Tibial nerve (tissue), 4 donors: ENCODE measurements around the gene IRF5. TPM values are rescaled to one million over a fixed set of nuclear protein-coding genes. Genes with fewer than 3 reads are reported as not detected.

Source experiments
- DNase-seq, 2 donors: peaks; one replicate each; pipeline ENCODE4 v3.0.0-alpha.2; 2019; ENCODE audit warnings: low spot score in 2 of 2
- H3K27ac ChIP-seq, 4 donors: fragments of 200-600 bp; sonication (generic) in 3 of 4; one replicate each; pipeline ENCODE4 v1.5.1; 2017 to 2019; ENCODE audit warnings: mild to moderate bottlenecking in 1 of 4
- H3K27me3 ChIP-seq, 2 donors: fragments of 200-600 bp; sonication (generic) in 1 of 2; one replicate each; pipeline versions ENCODE4 v1.5.1 to v1.6.0; 2017 to 2019
- H3K36me3 ChIP-seq, 3 donors: fragments of 200-600 bp; sonication (generic); one replicate each; pipeline ENCODE4 v1.5.1; 2018 to 2019
- H3K4me1 ChIP-seq, 4 donors: fragments of 200-600 bp; sonication (generic) in 3 of 4; one replicate each; pipeline ENCODE4 v1.5.1; 2017 to 2019
- H3K4me3 ChIP-seq, 4 donors: fragments of 200-600 bp; sonication (generic) in 3 of 4; one replicate each; pipeline ENCODE4 v1.5.1; 2017 to 2019; ENCODE audit warnings: mild to moderate bottlenecking in 1 of 4, moderate library complexity in 1 of 4
- H3K9me3 ChIP-seq, 4 donors: fragments of 200-600 bp; sonication (generic) in 3 of 4; one replicate each; pipeline ENCODE4 v1.5.1; 2017 to 2019
- EP300 ChIP-seq, 2 donors: sonication (generic); formaldehyde crosslinking; IDR thresholded peaks; one replicate each; pipeline ENCODE4 v1.6.1; 2017; ENCODE audit warnings: antibody characterized with exemption in 2 of 2, mild to moderate bottlenecking in 1 of 2
- POLR2A ChIP-seq, 2 donors: fragments of 450-650 bp; IDR thresholded peaks; one replicate each; pipeline ENCODE4 v1.6.1; 2017; ENCODE audit warnings: antibody characterized with exemption in 2 of 2, mild to moderate bottlenecking in 2 of 2, moderate library complexity in 2 of 2
- WGBS, 2 donors: methylation state at CpG; one replicate each; pipeline ENCODE4 v1.1.5; 2018; 5-methylcytosine and 5-hydroxymethylcytosine counted together
- total RNA-seq, 4 donors: library from RNA; depleted of rRNA; stranded (reverse); fragments of >200 nt; gene quantifications; one replicate each; pipeline ENCODE4 v1.1.0, GENCODE V29; 2016
- TF ChIP-seq, protein P1 (sequence below), 5 experiments: fragments of 200-600 bp in 3 of 5; fragments of 450-650 bp in 2 of 5; sonication (generic) in 3 of 5; IDR thresholded peaks; one replicate each; pipeline ENCODE4 v1.5.1; 2016 to 2019; ENCODE audit warnings: antibody characterized with exemption in 5 of 5, mild to moderate bottlenecking in 3 of 5, moderate library complexity in 2 of 5

Gene IRF5
- total RNA-seq, 4 donors from 2014 or later, result 7.8 to 28.8 (median 15.0) TPM

DNA sequence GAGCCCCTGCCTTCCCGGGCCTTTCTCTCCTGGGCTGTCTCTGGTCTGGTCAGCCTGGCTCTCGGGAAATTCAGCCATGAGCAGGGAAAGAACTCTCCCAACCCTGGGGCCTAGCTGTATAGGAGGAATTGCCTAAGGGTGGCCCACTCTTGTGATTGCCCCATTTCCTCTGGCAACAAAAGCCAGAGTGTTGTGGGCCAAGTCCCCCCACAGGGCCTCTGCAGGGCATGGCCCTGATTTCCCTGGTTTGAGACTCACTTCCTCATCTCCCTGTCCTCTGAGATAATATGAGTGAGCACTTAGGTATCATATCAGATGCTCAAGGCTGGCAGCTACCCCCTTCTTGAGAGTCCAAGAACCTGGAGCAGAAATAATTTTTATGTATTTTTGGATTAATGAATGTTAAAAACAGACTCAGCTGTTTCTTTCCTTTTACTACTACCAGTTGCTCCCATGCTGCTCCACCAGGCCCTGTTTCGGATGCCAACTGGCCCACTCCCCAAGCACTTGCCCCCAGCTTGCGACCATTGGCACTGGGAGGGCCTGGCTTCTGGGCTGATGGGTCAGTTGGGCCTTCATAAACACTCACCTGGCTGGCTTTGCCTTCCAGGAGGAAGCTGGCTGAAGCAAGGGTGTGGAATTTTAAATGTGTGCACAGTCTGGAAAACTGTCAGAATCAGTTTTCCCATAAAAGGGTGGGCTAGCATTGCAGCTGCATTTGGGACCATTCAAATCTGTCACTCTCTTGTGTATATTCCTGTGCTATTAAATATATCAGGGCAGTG, 11.4 kb downstream of the IRF5 start:
- TF ChIP-seq, protein P1, sequence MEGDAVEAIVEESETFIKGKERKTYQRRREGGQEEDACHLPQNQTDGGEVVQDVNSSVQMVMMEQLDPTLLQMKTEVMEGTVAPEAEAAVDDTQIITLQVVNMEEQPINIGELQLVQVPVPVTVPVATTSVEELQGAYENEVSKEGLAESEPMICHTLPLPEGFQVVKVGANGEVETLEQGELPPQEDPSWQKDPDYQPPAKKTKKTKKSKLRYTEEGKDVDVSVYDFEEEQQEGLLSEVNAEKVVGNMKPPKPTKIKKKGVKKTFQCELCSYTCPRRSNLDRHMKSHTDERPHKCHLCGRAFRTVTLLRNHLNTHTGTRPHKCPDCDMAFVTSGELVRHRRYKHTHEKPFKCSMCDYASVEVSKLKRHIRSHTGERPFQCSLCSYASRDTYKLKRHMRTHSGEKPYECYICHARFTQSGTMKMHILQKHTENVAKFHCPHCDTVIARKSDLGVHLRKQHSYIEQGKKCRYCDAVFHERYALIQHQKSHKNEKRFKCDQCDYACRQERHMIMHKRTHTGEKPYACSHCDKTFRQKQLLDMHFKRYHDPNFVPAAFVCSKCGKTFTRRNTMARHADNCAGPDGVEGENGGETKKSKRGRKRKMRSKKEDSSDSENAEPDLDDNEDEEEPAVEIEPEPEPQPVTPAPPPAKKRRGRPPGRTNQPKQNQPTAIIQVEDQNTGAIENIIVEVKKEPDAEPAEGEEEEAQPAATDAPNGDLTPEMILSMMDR (IDR thresholded peaks at IDR 0.05), result no peak
- TF ChIP-seq POLR2A (IDR thresholded peaks at IDR 0.05) (no peak), EP300 (IDR thresholded peaks at IDR 0.05) (no peak)
- Histone ChIP-seq H3K4me3 (no peak overlapping the region), H3K36me3 (peaks cover 0 to 42% (median 0%) of the 10 kb centered on the region in 3 donors), H3K27ac (no peak overlapping the region), H3K27me3 (no peaks in the 10 kb centered on the region), H3K9me3 (no peaks in the 10 kb centered on the region), H3K4me1 (peaks cover 0 to 8% (median 0%) of the 10 kb centered on the region in 4 donors)
- WGBS, 2 donors, result 74 to 86% methylated on average over 4 of the region's 4 CpGs
- no peak for DNase-seq

DNA sequence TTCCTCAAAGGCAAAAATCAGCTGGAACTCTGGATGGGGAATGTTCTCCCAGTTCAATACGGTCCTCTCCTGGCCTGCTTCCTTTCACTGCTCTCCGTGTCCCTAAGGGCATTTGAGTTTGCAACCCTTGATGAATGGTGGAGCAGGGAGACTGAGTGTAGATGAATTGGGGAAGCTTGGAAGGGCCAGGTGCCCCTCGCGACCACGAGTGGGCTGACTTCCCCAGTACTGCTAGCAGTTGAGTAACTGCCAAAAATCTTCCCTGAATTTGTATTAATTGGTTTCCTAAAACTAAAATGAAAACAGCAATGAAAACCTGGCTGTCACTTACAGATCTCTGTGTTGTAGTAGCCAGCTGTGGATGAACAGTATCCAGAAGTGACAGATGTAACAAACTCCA, 13.6 kb downstream of the IRF5 start:
- H3K36me3 ChIP-seq, result peaks cover 0 to 64% (median 0%) of the 10 kb centered on the region in 3 donors

DNA sequence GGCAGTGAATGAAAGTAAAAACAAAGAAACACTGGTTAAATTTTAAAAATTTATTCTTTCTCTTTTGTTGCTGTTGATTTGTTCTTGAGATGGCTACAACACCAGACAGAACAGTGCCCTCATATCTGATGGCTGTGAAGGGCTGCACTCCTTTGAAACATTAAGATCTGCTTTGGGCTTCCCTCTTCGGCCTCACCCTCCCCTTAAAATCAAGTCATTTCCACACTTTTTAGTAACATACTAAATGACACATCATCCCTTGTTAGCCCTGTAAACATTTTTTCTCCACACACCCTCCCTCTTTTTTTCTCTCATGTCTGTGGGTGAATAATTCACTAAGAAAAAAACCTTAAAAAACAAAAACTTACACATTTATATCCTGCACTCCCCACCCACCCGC, 16.4 kb downstream of the IRF5 start:
- Histone ChIP-seq H3K36me3 (peaks cover 0 to 92% (median 0%) of the 10 kb centered on the region in 3 donors), H3K27ac (no peak overlapping the region), H3K4me1 (no peaks in the 10 kb centered on the region), H3K4me3 (no peak overlapping the region), H3K27me3 (no peaks in the 10 kb centered on the region), H3K9me3 (no peaks in the 10 kb centered on the region)
- no peak for DNase-seq
- TF ChIP-seq, protein P1 (IDR thresholded peaks at IDR 0.05), result no peak
- TF ChIP-seq POLR2A (IDR thresholded peaks at IDR 0.05) (no peak), EP300 (IDR thresholded peaks at IDR 0.05) (no peak)
- WGBS, 2 donors, result 71 to 82% methylated on average over 2 of the region's 2 CpGs

More for the DNA sequence above, 13.6 kb downstream of the IRF5 start:
- Histone ChIP-seq H3K27ac (no peak overlapping the region), H3K9me3 (no peaks in the 10 kb centered on the region), H3K4me1 (peaks cover 0 to 8% (median 0%) of the 10 kb centered on the region in 4 donors), H3K4me3 (no peak overlapping the region), H3K27me3 (no peaks in the 10 kb centered on the region)
- no peak for DNase-seq
- TF ChIP-seq EP300 (IDR thresholded peaks at IDR 0.05) (no peak), POLR2A (IDR thresholded peaks at IDR 0.05) (no peak)
- TF ChIP-seq, protein P1 (IDR thresholded peaks at IDR 0.05), result no peak
- 65 to 68% methylated on average over 5 of the region's 5 CpGs for WGBS, 2 donors

DNA sequence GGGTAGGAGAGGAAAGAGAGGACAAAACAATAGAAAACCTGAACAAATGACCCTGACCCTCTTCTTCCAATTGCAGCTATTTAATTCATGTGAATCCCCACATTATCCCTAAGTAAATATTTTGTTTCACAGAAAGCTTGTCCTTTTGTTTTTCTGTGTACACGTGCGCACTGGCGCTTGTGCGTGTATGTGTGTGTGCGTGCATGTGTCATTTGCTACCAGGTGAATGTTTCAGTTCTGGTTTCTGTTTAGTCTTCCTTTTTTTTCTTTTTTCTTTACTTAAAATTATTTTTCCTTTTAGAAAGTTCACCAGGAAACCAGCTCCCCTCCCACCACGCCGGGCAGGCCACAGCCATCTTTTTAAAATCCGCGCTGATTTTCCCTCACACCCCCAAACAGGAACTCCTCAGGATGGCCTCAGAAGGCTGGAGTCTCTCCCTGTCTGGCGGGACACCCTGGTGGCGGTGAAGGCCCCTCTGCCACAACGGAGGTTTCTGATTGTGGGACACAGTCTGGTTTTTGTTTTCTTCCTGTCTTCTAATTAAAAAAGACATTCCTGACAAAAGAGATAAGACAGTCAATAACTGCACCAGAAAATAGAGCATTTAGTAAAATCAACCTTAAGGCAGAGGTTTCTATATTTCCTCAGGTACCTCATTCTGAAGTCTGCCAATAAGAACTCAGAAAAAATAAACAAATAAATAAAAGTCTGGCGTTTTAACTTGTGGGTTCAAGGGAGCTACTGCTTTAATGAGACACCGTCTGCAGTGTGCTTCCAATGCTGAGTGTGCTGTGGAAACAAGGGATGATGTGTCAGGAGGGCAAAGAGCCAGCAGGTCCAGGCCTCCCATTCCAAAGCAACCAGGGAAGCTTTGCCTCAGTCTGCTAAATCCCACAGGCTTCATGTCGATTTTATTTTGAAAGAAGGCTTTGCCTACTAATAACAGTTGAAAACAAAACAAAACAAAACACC, 17.4 kb downstream of the IRF5 start:
- Histone ChIP-seq H3K4me1 (no peaks in the 10 kb centered on the region), H3K27ac (no peak overlapping the region), H3K36me3 (peaks cover 0 to 93% (median 0%) of the 10 kb centered on the region in 3 donors), H3K4me3 (no peak overlapping the region), H3K27me3 (no peaks in the 10 kb centered on the region), H3K9me3 (no peaks in the 10 kb centered on the region)
- no peak for DNase-seq
- 65 to 67% methylated on average over 15 of the region's 15 CpGs for WGBS, 2 donors
- TF ChIP-seq EP300 (IDR thresholded peaks at IDR 0.05), result no peak

DNA sequence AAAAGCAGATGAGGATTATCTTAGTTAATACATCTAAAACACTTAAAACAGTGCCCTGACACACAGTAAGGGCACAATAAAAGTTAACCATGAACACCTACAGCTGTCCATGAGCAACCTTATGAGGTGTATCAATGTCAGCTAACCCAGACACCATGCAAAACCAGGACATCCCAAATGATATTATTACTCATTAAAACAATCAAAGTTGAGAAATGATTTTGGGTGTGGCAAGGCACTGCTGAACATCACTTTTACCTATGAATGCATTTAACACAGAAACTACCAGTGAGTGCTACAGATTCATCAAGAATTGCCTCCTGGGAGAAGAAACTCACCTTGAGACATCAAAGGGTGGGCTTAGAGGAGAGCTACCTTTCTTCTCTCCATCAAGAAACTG, 18.3 kb downstream of the IRF5 start:
- no peak overlapping the region for H3K27ac ChIP-seq
- no peaks in the 10 kb centered on the region for H3K9me3 ChIP-seq
- TF ChIP-seq, protein P1 (IDR thresholded peaks at IDR 0.05), result no peak
- no peak for TF ChIP-seq POLR2A (IDR thresholded peaks at IDR 0.05)
- TF ChIP-seq EP300 (IDR thresholded peaks at IDR 0.05), result no peak
- no peaks in the 10 kb centered on the region for H3K27me3 ChIP-seq
- H3K4me1 ChIP-seq, result no peaks in the 10 kb centered on the region
- DNase-seq, result no peak
- H3K36me3 ChIP-seq, result peaks cover 0 to 90% (median 0%) of the 10 kb centered on the region in 3 donors
- H3K4me3 ChIP-seq, result no peak overlapping the region
